Osteoblast (primary cell): Measurements from ENCODE around the gene LNX1. TPM values are rescaled to one million over a fixed set of nuclear protein-coding genes. Genes with fewer than 3 reads are reported as not detected.
"Not testable (repeated sequence)": the region's sequence is repeated elsewhere in the genome, so short reads cannot be mapped to it uniquely, and the experiment has no call there.

Experiments used
- DNase-seq: peaks from one replicate; pipeline ENCODE4 v3.0.0; 2011; ENCODE audit warnings: low spot score, mixed read lengths; ENCODE audit not compliant: insufficient read length; ENCODE audit errors: missing footprints
- H2AFZ ChIP-seq: 2 replicates; pipeline ENCODE4 v1.6.0; 2011; ENCODE audit warnings: mild to moderate bottlenecking, low read length
- H3K27ac ChIP-seq: 2 replicates; pipeline ENCODE4 v1.5.1; 2011; ENCODE audit warnings: mild to moderate bottlenecking, low read depth, low read length, moderate library complexity
- H3K27me3 ChIP-seq: 2 replicates; pipeline ENCODE4 v1.6.0; 2012; ENCODE audit warnings: mild to moderate bottlenecking, control low read depth, inconsistent platforms, low read length, moderate library complexity; ENCODE audit not compliant: insufficient read depth
- H3K36me3 ChIP-seq: 2 replicates; pipeline ENCODE4 v1.5.1; 2011; ENCODE audit warnings: mild to moderate bottlenecking, low read length, control low read depth, moderate library complexity; ENCODE audit not compliant: insufficient read depth
- H3K4me1 ChIP-seq: 2 replicates; pipeline ENCODE4 v1.5.1; 2011; ENCODE audit warnings: mild to moderate bottlenecking, low read length, control low read depth, moderate library complexity; ENCODE audit not compliant: insufficient read depth
- H3K4me2 ChIP-seq: 2 replicates; pipeline ENCODE4 v1.6.0; 2011; ENCODE audit warnings: mild to moderate bottlenecking, low read length; ENCODE audit not compliant: insufficient read depth
- H3K4me3 ChIP-seq: fragments of 200-600 bp; sonication (generic); 3 replicates; pipeline ENCODE4 v1.5.1; 2012; ENCODE audit warnings: mild to moderate bottlenecking, low read length, inconsistent platforms; ENCODE audit not compliant: insufficient read depth
- H3K79me2 ChIP-seq: 2 replicates; pipeline ENCODE4 v1.6.0; 2012; ENCODE audit warnings: mild to moderate bottlenecking, low read length, control low read depth, inconsistent platforms; ENCODE audit not compliant: insufficient read depth
- H3K9me3 ChIP-seq: 2 replicates; pipeline ENCODE4 v1.5.1; 2011; ENCODE audit warnings: low read depth, low read length, control low read depth
- H4K20me1 ChIP-seq: 2 replicates; pipeline ENCODE4 v1.6.0; 2012; ENCODE audit warnings: mild to moderate bottlenecking, low read length, control low read depth; ENCODE audit not compliant: insufficient read depth
- CTCF ChIP-seq: IDR thresholded peaks from 2 replicates; pipeline ENCODE4 v1.5.1; 2011; ENCODE audit warnings: mild to moderate bottlenecking, low read depth, low read length, moderate library complexity; ENCODE audit errors: extremely low read depth
- total RNA-seq: library from RNA; depleted of rRNA; stranded (reverse); fragments of >200 nt; gene quantifications from 2 replicates; pipeline ENCODE4 v1.2.3, GENCODE V29; 2012

The LNX1 gene
- total RNA-seq, 1 donor, result 9.8 TPM

- H3K4me3 ChIP-seq, result no peak overlapping the region
- no peaks in the 10 kb centered on the region for H3K27me3 ChIP-seq
- no peak overlapping the region for H3K4me2 ChIP-seq
- peaks cover 23% of the 10 kb centered on the region for H3K79me2 ChIP-seq
- no peaks in the 10 kb centered on the region for H3K4me1 ChIP-seq
- H3K36me3 ChIP-seq, result peaks cover 10% of the 10 kb centered on the region
- H2AFZ ChIP-seq, result no peak overlapping the region
- no peaks in the 10 kb centered on the region for H4K20me1 ChIP-seq
- TF ChIP-seq CTCF, result no peak
- DNase-seq, result no peak
- H3K9me3 ChIP-seq, result no peaks in the 10 kb centered on the region
- H3K27ac ChIP-seq, result no peak overlapping the region
These were observed 168.9 kb downstream of the LNX1 start for GRCh38 chr4:53422367-53422766.

- Histone ChIP-seq H3K4me3 (no peak overlapping the region), H3K79me2 (peaks cover 23% of the 10 kb centered on the region), H3K27ac (no peak overlapping the region), H3K27me3 (no peaks in the 10 kb centered on the region), H3K4me2 (no peak overlapping the region), H4K20me1 (no peaks in the 10 kb centered on the region), H3K9me3 (no peaks in the 10 kb centered on the region), H2AFZ (no peak overlapping the region), H3K4me1 (no peaks in the 10 kb centered on the region), H3K36me3 (peaks cover 10% of the 10 kb centered on the region)
- no peak for DNase-seq
- TF ChIP-seq CTCF, result no peak
These were observed 169.5 kb downstream of the LNX1 start for GRCh38 chr4:53421791-53422190.

GRCh38 chr4:53419208-53419607 is 172.1 kb downstream of the LNX1 start:
- Histone ChIP-seq H4K20me1 (no peaks in the 10 kb centered on the region), H3K27ac (no peak overlapping the region), H3K79me2 (peaks cover 33% of the 10 kb centered on the region), H3K4me1 (no peaks in the 10 kb centered on the region), H3K36me3 (peaks cover 16% of the 10 kb centered on the region), H3K4me2 (no peak overlapping the region), H3K9me3 (no peaks in the 10 kb centered on the region), H3K4me3 (no peak overlapping the region), H2AFZ (no peak overlapping the region), H3K27me3 (no peaks in the 10 kb centered on the region)
- DNase-seq, result no peak
- no peak for TF ChIP-seq CTCF

GRCh38 chr4:53409479-53409878 is 181.8 kb downstream of the LNX1 start:
- not testable (repeated sequence) for H2AFZ ChIP-seq, H4K20me1 ChIP-seq, H3K9me3 ChIP-seq, H3K27ac ChIP-seq, H3K4me1 ChIP-seq, H3K4me3 ChIP-seq, H3K4me2 ChIP-seq, DNase-seq, H3K36me3 ChIP-seq, H3K27me3 ChIP-seq
- H3K79me2 ChIP-seq, result peaks cover 50% of the 10 kb centered on the region

Other genes with a start within 250 kb of the LNX1 start
- 24.2 and 27.7 TPM in 2 replicates for gene SCFD2, start 225.4 kb downstream of the LNX1 start, total RNA-seq
- gene FIP1L1, start 213.8 kb downstream of the LNX1 start, total RNA-seq, result 77.5 and 78.2 TPM in 2 replicates